DND-41 (cell line): ENCODE results near the gene CD151.

Source experiments
- ATAC-seq: fragments of 200-7000 bp; cut with Tn5 transposase; 3 replicates; pipeline ENCODE4 v1.9.1; 2021; ENCODE audit warnings: low read depth; ENCODE audit not compliant: insufficient read depth
- DNase-seq: peaks from one replicate; pipeline ENCODE4 v3.0.0-alpha.2; 2020
- H2AFZ ChIP-seq: 2 replicates; pipeline ENCODE4 v1.6.0; 2012; ENCODE audit warnings: low read depth, low read length
- H3K27ac ChIP-seq: 2 replicates; pipeline ENCODE4 v1.5.1; 2012; ENCODE audit warnings: low read length, inconsistent platforms
- H3K27me3 ChIP-seq: fragments of 200-600 bp; sonication (generic); 2 replicates; pipeline ENCODE4 v1.6.0; 2012; ENCODE audit warnings: low read length, mild to moderate bottlenecking, inconsistent platforms; ENCODE audit not compliant: insufficient read depth, poor library complexity
- H3K36me3 ChIP-seq: 2 replicates; pipeline ENCODE4 v1.5.1; 2012; ENCODE audit warnings: low read length, inconsistent platforms; ENCODE audit not compliant: insufficient read depth
- H3K4me1 ChIP-seq: 2 replicates; pipeline ENCODE4 v1.5.1; 2012; ENCODE audit warnings: mild to moderate bottlenecking, low read length; ENCODE audit not compliant: insufficient read depth
- H3K4me2 ChIP-seq: 2 replicates; pipeline ENCODE4 v1.6.0; 2012; ENCODE audit warnings: mild to moderate bottlenecking, moderate library complexity, low read length, inconsistent platforms; ENCODE audit not compliant: insufficient read depth
- H3K4me3 ChIP-seq, 2 experiments: fragments of 200-600 bp in 1 of 2; shearing (Covaris generic) in 1 of 2; 2 replicates each; pipeline ENCODE4 v1.5.1; 2012 to 2016; ENCODE audit warnings: inconsistent platforms in 2 of 2, low read length in 2 of 2, mild to moderate bottlenecking in 2 of 2, low read depth in 1 of 2, moderate library complexity in 1 of 2
- H3K79me2 ChIP-seq: 2 replicates; pipeline ENCODE4 v1.6.0; 2012; ENCODE audit warnings: low read length, inconsistent platforms; ENCODE audit not compliant: insufficient read depth
- H3K9ac ChIP-seq: 2 replicates; pipeline ENCODE4 v1.6.0; 2012; ENCODE audit warnings: low read depth, mild to moderate bottlenecking, inconsistent platforms, low read length, moderate library complexity
- H3K9me3 ChIP-seq: 2 replicates; pipeline ENCODE4 v1.5.1; 2012; ENCODE audit warnings: low read length, moderate library complexity, mild to moderate bottlenecking, inconsistent platforms; ENCODE audit not compliant: insufficient read depth, severe bottlenecking
- H4K20me1 ChIP-seq: 2 replicates; pipeline ENCODE4 v1.6.0; 2012; ENCODE audit warnings: low read length; ENCODE audit not compliant: insufficient read depth
- CTCF ChIP-seq: IDR thresholded peaks from 2 replicates; pipeline ENCODE4 v1.5.1; 2012; ENCODE audit warnings: borderline replicate concordance, low read length, moderate library complexity, mild to moderate bottlenecking; ENCODE audit not compliant: poor library complexity, severe bottlenecking; ENCODE audit errors: extremely low read depth
- EZH2 ChIP-seq: IDR thresholded peaks from 3 replicates; pipeline ENCODE4 v1.6.1; 2012; ENCODE audit warnings: borderline replicate concordance, low read depth, mild to moderate bottlenecking, moderate library complexity, low read length, inconsistent platforms; ENCODE audit not compliant: severe bottlenecking

CD151 gene

GRCh38 chr11:882596-882995, 49.8 kb downstream of the CD151 start:
- no peak overlapping the region for H3K27ac ChIP-seq
- H3K36me3 ChIP-seq: peaks cover 71% of the 10 kb centered on the region
- H3K4me2 ChIP-seq: no peak overlapping the region
- no peak for DNase-seq
- no peaks in the 10 kb centered on the region for H3K79me2 ChIP-seq
- no peaks in the 10 kb centered on the region for H3K27me3 ChIP-seq
- TF ChIP-seq CTCF (no peak), EZH2 (no peak)
- no peak for ATAC-seq
- H2AFZ ChIP-seq: no peak overlapping the region
- no peak overlapping the region for H3K9ac ChIP-seq
- no peaks in the 10 kb centered on the region for H3K4me1 ChIP-seq
- no peak overlapping the region for H3K4me3 ChIP-seq
- peaks cover 28% of the 10 kb centered on the region; the same call in 1 of the 2 replicates for H4K20me1 ChIP-seq
- no peaks in the 10 kb centered on the region for H3K9me3 ChIP-seq

GRCh38 chr11:883527-883926, 50.8 kb downstream of the CD151 start:
- peaks cover 38% of the 10 kb centered on the region for H4K20me1 ChIP-seq
- ATAC-seq: no peak

GRCh38 chr11:884578-885070, 51.9 kb downstream of the CD151 start:
- Histone ChIP-seq H3K27ac (no peak overlapping the region), H3K9me3 (no peaks in the 10 kb centered on the region), H2AFZ (no peak overlapping the region), H4K20me1 (peaks cover 43% of the 10 kb centered on the region), H3K27me3 (no peaks in the 10 kb centered on the region), H3K4me2 (no peak overlapping the region), H3K4me1 (no peaks in the 10 kb centered on the region), H3K79me2 (no peaks in the 10 kb centered on the region), H3K4me3 (no peak overlapping the region), H3K9ac (no peak overlapping the region), H3K36me3 (peaks cover 82% of the 10 kb centered on the region)
- ATAC-seq: no peak
- DNase-seq: no peak
- no peak for TF ChIP-seq CTCF
- TF ChIP-seq EZH2: no peak

More at GRCh38 chr11:883527-883926, 50.8 kb downstream of the CD151 start:
- Histone ChIP-seq H3K27me3 (no peaks in the 10 kb centered on the region), H3K4me1 (no peaks in the 10 kb centered on the region), H3K27ac (no peak overlapping the region), H3K79me2 (no peaks in the 10 kb centered on the region), H3K9me3 (no peaks in the 10 kb centered on the region), H3K4me2 (no peak overlapping the region), H3K36me3 (peaks cover 81% of the 10 kb centered on the region), H3K9ac (no peak overlapping the region), H3K4me3 (no peak overlapping the region), H2AFZ (no peak overlapping the region)
- no peak for TF ChIP-seq CTCF
- no peak for DNase-seq

GRCh38 chr11:886568-886967, 53.8 kb downstream of the CD151 start:
- peaks cover 76% of the 10 kb centered on the region for H3K36me3 ChIP-seq
- H3K79me2 ChIP-seq: no peaks in the 10 kb centered on the region
- no peak for TF ChIP-seq CTCF
- no peak for TF ChIP-seq EZH2
- H4K20me1 ChIP-seq: peaks cover 54% of the 10 kb centered on the region
- H3K4me2 ChIP-seq: no peak overlapping the region
- H3K9ac ChIP-seq: no peak overlapping the region
- H3K4me1 ChIP-seq: no peaks in the 10 kb centered on the region
- no peak for DNase-seq
- no peak for ATAC-seq
- no peaks in the 10 kb centered on the region for H3K27me3 ChIP-seq
- no peaks in the 10 kb centered on the region for H3K9me3 ChIP-seq
- H2AFZ ChIP-seq: no peak overlapping the region
- H3K4me3 ChIP-seq: no peak overlapping the region
- no peak overlapping the region for H3K27ac ChIP-seq
